HT-29 (cell line): ENCODE data around the gene PER2. TPM values are rescaled to one million over a fixed set of nuclear protein-coding genes. Genes with fewer than 3 reads are reported as not detected.

Source experiments
- DNase-seq: peaks from one replicate; pipeline ENCODE4 v3.0.0-alpha.2; 2015; ENCODE audit warnings: low spot score
- total RNA-seq: library from RNA; depleted of rRNA; stranded (reverse); fragments of >200 nt; shearing (Covaris generic); gene quantifications from 2 replicates; pipeline ENCODE4 v1.2.3, GENCODE V29; 2014

PER2 gene
- total RNA-seq, 1 experiment from 2014 or later: 28.3 TPM

- DNase-seq: no peak
Measured at GRCh38 chr2:238251331-238251730, 37.1 kb downstream of the PER2 start.

- DNase-seq: no peak
Measured at GRCh38 chr2:238250896-238251295, 37.5 kb downstream of the PER2 start.

- DNase-seq: no peak
Measured at GRCh38 chr2:238247841-238248453, 40.5 kb downstream of the PER2 start.

GRCh38 chr2:238247002-238247822 is 41.2 kb downstream of the PER2 start:
- DNase-seq: no peak

GRCh38 chr2:238244151-238244550 is 44.3 kb downstream of the PER2 start:
- no peak for DNase-seq

- no peak for DNase-seq
Measured at GRCh38 chr2:238243496-238244076, 44.8 kb downstream of the PER2 start.

GRCh38 chr2:238242731-238243495 is 45.5 kb downstream of the PER2 start:
- no peak for DNase-seq

- DNase-seq: no peak
Measured at GRCh38 chr2:238241970-238242369, 46.4 kb downstream of the PER2 start.

- DNase-seq: peak; percentile 56
Measured at GRCh38 chr2:238240757-238241711, 47.4 kb downstream of the PER2 start.

- peak; percentile 86 for DNase-seq
Measured at GRCh38 chr2:238239863-238240756, 48.3 kb downstream of the PER2 start, which contains the start of gene HES6. Gene HES6, minus strand, starts transcription at chr2:238240038. Its CDS starts 133 bp downstream, at chr2:238239905.

GRCh38 chr2:238239543-238239862 is 48.9 kb downstream of the PER2 start:
- peak; percentile 32 for DNase-seq

- DNase-seq: no peak
Measured at GRCh38 chr2:238238766-238239542, 49.5 kb downstream of the PER2 start.

- no peak for DNase-seq
Measured at GRCh38 chr2:238238311-238238765, 50.1 kb downstream of the PER2 start.

- no peak for DNase-seq
Measured at GRCh38 chr2:238237431-238238135, 50.8 kb downstream of the PER2 start.

GRCh38 chr2:238236571-238236970 is 51.8 kb downstream of the PER2 start:
- DNase-seq: no peak

GRCh38 chr2:238235856-238236255 is 52.6 kb downstream of the PER2 start:
- no peak for DNase-seq

- DNase-seq: no peak
Measured at GRCh38 chr2:238235331-238235732, 53.1 kb downstream of the PER2 start.

GRCh38 chr2:238233625-238234024 is 54.8 kb downstream of the PER2 start:
- no peak for DNase-seq
